GM11168 (cell line): ENCODE results near the gene RARG.

Experiments
- in situ Hi-C: fragments of 300-500 bp; cut with MboI; formaldehyde crosslinking; loops from one replicate; pipeline ENCODE4 v1.12.0; 2022; ENCODE audit warnings: low sequenced_read_pairs; ENCODE audit not compliant: unreplicated experiment

Gene RARG

DNA sequence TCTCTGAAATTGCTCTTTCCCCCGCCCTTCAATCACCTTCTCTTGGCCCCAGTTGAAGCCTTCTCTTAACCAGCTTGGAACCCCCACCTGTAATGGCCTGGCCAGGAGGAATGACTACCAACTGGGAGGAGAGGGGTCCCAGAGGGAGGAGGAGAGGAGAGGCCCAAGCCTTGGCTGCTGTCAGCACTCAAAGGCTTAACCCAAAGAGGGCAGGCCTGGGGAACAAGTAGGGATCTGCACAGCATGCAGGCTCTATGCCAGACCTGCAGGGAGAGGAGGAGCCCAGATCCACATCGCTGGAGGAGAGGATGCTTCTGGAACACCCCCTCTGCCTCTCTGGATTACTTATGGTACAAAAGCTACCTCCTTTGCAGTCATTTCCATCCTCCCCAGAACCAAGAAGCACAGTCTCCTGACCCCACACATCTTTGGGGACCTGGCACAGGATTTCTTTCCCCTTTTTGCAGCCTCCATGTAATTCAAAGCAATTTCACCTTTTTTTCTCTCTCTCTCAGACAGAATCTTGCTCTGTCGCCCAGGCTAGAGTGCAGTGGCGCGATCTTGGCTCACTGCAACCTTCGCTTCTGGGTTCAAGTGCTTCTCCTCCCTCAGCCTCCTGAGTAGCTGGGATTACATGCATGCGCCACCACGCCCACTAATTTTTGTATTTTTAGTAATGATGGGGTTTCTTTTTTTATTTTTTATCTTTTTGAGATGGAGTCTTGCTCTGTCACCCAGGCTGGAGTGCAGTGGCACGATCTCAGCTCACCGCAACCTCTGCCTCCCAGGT lies 6.2 kb downstream of the RARG start:
- in situ Hi-C loops = no loop called here

DNA sequence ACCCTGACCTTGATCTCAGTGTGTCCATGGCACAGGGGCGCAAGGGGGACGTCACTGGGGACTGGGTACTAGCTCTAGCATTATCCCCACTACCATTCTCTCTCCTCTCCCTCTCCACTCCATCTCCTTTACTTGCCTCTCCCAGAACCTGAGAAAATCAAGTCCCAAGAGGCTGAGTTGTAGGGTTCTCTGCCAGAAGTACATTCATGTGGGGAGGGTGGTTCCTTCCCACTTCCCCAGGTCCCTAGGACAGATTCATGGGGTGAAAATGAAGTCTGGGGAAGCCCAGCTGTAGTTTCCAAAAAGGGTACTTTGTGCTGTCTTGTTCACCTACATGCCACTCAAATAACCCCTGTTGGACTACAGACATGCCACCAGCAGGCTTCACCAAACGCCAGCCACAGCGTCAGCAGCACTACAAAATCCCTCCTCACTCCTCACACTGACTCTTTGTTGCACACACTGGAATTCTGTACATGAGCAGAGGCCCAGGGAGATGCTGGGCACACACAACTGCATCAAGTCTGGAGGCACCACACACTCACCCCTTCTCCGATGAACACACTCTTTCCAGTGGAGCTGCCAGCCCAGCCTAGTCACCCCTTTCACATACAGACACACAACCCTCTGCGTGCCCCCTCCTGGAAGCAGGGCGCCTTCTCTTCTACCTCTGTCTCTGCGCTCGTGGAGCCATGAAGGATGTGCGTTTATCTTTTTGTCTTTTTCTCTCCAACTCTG lies 6.9 kb downstream of the RARG start:
- in situ Hi-C loops = no loop called here

DNA sequence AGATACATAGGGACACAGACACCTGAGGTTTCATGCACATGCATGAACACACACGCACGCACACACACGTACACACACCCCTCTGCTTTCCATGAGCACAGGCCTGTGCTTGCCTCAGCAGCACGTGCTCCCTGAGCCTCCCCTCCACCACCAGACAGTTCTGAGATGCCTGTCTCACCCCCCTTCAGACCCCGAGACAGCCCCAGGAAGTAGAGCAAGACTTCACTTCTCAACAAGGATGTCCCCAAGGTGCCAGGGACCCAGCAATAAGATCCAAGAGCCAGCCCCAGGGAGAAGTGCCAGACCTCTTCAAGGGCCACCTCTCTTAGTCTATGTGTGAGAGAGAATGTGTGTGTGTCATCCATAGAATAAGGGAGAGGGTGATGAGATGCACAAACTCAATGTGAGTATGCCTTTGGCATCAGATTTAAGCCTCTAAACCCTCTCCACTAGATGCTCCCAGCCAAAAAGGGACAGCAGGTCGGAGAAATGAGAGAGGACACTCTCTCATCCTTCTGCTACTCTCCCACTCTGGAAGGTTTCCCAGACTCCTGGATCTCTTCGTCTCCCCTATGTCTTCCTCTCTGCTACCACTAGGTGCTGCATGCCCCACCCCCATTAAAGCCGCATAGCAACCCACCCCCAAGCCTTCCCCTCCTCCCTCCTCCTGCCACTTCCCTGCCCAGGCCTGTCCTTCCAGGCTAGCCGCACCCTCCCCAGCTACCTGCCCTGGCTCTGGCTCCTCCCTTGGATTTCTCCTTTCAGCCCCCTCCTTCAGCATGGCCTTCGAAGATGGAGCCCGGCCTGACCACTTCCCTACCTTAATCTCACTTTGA lies 7.7 kb downstream of the RARG start:
- in situ Hi-C loops = no loop called here

DNA sequence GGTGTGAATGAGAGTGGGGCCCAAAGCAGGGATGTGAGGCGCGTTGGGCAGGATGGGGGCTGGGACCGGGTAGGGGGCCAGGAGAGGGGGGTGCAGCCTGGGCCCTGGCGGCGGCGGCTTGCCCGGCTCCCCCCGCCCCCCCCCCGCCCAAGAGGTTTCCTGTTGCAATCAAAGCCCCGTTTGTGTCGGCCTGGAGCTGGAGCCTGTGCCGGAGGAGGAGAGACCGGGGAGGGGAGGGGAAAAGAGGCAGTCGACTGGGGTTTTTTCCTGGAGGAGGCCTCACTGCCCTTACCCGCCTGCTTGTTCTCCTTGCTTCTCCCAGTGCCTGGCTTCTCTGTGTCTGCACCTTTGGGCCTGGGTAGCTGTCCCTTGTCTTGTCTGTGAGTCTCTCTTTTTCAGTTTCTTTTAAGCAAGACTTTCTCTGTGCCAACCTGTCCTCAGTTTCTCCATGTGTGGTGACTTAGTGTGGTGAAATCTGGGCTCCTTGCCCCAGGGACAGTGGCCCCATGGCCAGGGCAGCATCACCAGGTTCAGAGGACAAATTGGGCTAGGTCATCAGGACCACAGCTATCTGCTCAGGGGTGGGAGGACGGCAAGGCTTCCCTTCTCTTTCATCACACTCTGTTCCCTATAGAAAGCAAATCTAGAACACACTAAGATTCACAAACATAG lies 8.5 kb downstream of the RARG start:
- in situ Hi-C loops = no loop called here

DNA sequence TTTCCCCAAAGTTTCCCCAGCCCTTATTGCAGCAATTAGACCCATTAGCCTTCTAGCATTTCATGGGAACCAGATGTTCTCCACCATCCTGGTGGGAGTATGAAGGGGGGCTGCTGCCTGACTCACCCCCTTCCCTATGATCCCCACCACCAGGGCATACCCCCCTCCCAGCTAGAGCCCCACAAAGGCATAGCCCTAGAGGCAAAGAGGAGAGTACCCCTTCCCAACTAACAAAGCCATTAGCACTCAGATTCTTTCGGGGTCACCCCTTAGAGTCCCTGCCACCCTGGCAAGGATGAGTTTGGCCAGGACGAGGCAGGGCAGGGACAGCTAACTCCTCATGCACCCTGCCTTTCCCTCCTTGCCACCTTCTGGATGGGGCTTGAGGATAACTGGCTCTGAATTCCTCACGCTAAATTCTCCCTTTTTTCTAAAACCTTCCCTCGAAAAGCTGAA lies 9.2 kb downstream of the RARG start:
- in situ Hi-C loops = no loop called here

DNA sequence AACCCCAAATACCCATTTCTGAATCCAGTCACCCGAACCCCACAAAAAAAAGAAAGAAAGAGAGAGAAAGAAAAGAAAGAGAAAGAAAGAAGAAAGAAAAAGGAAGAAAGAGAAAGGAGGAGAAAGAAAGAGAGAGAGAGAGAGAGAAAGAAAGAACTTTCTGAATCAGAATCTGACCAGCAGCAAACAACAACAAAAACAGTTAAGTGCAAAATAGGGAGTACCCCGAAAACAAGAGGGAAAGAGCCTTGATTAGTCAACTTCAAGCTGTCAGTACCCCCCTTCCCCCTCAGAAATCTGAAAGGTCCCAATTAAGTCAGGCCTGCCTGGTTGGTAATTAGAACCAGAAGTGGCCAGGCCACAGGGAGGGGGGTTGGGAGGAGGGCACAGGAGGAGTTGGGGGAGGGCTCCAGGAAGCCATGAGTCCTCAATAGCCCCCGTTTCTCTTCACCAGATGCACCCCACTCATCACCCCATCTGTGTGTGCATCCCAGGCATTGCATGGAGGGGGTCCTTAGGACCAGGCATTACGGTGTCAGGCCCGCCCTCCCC lies 9.8 kb downstream of the RARG start:
- in situ Hi-C loops = no loop called here

DNA sequence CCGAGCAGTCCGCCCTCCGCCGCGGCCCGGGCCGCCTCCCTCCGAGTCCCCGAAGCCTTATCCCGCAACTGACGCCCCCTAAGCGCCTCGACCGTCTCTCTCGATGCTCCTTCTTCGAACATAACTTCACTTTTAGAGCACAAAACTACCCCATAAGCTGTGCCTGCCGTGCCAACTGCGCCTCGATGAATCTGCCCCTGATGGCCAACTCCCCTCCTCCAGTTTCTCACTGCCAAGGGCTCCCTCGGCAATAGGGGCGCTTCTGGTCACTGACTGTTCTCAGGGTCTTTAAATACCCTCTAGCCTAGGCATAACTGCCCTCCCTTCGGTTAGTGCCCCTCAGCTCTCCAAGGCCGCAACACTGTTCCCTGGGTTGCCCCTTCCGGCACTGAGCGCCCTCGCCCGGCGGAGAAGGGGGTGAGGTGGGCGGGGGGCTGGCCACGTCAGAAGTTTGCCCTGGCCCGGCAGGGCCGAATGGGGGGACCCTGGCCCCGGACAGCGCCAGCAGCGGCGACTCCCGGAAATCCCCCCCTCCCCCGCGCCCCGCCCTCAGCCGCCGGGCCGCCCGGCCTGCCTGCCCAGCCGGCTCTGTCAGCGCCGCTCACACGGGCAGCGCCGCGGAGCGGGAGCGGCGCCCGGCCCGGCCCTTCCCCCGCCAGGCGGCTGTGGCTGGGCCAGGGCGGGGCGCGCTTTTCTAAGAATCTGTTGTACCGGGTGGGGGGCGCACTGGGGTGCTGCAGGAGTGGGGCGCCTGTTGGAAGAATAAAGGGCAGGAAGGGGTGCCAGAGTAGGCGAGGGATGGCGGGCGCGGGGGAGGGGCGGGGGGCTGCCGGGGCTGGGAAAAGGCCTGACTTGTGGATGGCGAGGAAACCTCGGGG lies 10.6 kb downstream of the RARG start:
- in situ Hi-C loops = no loop called here

DNA sequence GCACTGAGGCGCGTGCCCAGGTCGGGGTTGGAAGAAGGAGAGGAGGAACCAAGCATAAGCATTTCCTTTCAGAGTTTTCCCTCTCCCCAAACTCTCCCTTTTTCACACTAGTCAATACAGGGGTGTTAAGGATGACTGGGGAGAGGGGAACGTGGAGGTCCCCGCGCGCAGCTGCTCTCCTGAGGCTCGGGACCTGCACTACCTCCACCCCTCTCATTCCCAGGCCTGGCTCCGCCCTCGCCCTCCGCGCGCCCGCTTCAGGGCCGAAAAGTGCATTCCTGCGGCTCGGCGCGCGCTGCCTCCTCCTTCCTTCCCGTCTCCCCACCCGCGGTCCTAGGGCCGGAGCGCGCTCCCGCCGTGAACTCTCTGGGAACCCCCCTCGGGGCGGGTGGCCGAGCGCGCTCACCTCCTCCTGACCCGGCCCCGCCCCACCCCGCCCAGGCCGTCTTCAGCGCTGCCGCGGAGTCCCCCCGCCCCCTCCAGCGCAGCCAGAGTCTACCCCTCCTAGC lies 11.3 kb downstream of the RARG start:
- in situ Hi-C loops = no loop called here

DNA sequence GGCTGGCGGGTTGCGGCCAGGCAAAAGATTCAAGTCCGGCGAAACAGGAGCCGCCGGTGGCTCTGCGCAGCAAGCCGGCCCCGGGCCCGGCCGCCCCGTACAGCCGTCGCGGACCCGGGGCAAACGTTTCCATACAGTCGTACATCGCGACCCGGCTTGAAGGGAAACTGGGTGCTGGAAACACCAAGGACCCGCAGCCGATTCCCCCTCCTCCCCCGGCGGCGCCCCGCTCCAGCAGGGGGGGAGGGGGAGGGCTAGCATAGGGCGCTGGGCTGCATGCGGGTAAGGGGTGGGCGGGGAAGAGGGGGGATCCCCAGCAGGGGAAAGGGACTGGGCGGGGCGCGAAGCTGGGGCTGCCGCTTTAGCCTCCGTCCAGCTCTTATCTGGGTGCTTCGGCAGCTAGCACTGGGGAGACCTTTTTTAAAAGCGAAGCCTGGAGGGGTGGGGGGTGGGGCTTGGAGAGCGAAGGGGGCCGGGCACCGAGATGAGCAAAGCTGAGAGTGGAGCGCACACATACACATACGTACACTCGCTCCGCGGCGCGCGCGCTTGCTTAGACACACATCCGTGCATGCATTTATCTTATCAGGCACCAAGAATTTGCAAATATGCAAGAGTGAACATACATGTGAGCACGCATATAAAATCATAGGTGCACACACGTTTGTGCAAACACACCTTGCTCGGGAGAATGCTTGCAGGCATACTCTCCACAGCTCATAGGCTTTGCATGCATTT lies 11.9 kb downstream of the RARG start:
- in situ Hi-C loops = no loop called here

DNA sequence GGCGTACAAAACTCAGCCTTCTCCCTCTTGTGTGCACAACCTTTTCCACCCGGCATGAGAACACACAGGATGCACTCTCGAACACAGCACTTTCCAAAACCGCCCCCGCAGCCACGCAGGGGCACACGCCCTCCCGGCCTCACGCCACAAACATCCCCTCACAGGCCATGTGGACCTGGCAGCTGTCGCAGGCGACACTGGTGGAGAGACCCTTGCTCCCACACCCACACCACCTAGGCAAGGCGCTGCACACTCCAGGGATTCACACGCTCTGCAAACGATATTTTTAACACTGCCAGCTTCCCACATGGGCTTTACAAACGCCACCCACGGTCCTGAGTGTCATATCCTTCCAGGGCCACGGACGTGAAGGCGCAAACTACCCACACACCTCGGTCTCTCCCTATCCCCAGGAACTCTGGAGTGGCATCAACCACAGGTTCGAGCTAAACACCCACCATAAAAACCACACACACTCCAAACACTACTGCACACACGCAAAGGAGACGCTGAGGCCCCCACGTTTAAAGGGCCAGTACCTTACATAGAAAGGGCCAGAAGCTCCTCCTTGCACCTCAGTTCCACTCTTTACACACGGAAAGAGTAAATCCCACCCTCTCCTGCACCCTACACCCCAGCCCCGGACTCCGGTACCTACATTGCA lies 12.6 kb downstream of the RARG start:
- in situ Hi-C loops = no loop called here

DNA sequence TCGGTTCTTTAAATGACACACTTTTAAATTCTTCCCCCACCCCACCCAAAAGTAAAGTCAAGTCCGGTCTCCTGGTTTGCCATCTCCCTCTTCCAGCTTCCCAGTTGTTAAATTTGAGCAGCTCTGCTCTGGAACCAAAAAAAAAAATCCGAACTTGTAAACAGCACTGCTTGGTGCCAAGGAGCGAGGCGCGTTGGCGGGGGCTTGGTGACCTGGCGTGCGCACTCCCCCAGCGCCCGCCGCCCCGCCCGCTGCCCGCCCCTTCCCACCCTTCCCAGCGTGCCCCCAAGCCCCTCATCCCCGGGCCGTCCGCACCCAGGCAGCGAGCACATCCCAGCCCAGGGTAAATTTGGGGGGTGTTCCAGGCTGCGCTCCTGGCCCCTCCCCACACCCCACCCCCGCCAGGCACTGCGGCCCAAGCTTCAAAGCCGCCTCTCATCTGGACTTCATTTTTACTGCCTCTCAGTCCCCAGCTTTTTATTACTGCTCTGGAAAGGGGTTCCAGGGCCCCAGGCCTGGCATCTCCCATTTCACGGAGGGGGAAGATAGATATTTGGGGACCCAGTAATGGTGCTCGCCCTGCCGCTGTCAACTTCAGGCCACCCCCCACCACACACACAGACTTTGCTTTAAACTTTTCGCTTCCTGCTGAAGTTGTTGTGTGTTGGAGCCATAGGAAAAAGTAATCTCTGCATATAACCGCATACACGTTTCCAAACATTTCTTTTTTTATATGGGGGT lies 13.3 kb downstream of the RARG start:
- in situ Hi-C loops = no loop called here

DNA sequence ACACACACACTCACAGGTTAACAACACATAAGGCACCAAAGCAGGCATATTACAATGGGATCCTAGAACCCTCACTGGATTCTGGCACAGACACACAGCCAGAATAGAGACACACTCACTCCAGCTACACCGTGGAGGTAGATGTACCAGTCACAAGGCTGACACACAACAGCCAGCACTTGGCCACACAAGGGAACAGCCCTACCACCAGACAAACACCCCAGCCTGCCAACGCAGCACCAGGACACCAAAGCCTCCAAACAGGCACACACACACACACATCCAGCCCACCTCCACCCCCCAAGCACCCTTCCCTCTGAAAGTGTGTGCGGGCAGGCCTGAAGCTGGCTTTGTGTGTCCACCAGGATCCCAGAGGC lies 14.1 kb downstream of the RARG start:
- in situ Hi-C loops = no loop called here

DNA sequence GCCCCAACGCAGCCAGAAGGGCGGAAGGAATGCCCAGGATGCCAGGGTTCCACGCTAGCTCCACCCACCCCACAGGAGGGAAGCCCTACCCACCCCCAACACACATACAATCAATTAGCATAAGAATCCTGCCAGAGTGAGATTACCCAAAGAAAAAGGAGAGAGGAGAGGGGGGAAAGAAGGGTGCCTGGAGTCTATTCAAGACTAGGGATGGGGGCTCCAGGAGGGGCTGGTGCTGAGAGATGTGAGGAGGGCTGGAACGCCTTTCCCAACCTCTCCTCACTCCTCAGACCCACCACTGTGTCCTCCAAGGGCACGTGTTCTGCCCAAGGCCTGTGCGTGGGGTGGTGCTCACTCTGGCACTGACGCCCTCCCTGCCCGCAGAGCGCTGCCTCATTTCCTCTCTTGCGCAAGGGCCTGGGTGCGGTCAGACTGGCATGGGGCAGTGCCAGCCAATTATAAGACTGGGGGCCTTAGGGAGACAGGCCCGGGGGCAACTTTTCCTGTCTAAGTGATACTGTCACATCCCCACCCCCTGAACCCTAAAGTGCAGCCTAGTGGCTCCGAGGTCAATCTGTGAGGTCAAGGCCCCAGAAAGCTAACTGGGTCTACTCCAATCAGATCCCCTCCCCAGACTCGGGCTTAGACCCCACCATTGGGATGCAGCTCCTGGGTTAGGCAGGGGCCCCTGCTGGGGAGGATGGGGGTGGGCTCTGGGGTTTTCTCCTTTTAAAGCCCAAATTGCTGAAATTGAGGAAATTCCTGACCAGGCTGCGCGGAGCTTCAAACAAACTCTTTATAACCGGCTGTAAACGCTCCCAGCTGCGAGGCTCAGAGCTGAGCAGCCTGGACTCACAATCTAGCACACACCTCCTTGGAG lies 14.7 kb downstream of the RARG start:
- in situ Hi-C loops = no loop called here

DNA sequence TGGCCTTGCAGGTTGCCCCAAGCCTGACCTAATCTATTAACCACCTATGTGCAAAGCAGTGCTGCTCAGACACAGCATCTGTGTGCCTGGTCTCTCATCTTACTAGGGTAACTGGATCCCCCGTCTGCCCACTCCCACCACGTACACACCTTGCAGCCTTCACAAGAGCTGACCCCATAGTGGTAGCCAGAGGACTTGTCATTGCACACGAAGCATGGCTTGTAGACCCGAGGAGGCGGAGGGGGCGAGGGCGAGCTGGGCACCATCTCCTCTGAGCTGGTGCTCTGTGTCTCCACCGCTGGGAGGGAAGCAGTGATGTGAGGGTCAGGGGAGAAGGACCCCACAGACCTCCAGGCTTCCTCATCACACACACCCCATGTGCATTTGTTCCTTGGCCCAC lies 16.5 kb downstream of the RARG start:
- in situ Hi-C loops = no loop called here

DNA sequence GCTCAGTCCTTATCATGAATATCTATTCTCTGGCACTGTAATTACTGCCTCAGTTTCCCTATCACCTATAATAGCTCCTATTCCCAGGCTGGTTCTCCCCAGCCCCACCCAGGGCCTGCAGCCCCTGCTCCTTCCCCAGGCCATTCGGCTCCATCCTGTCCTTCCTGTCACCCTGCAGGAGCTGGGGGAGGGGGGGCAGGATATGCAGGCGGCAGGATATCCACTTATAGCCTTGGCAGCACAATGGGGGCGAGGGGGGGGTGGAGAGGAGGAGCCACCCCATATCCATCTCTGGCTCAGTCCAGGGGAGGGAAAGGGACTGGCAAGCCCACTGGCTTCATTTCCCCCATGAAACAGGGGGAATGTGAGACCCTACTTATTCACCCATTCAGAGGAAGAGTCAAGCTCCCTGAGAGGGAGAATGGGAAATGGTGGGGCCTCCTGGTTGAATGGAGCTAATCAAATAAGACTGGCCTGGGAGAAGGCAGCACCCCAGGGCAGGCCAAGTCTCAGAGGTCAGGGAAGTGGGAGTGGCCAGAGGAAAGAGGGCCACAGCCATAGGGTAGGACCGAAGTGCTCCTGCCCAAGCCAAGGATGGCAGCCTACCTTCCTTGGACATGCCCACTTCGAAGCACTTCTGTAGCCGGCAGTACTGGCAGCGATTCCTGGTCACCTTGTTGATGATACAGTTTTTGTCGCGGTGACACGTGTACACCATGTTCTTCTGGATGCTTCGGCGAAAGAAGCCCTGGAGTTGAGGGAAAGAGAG lies 17.1 kb downstream of the RARG start:
- in situ Hi-C loops = loop anchor here (5.0 kb wide), 1 partner anchor 72 kb away; no protein-coding TSS in a partner anchor
